Effector CD8-positive, alpha-beta T cell (primary cell): ENCODE data around the gene NAALADL2.

Experiments
- DNase-seq: peaks from one replicate; lab custom pipeline; 2025; lab: John Stamatoyannopoulos, UW

NAALADL2 gene

GRCh38 chr3:175200391-175201095, 341.4 kb downstream of the NAALADL2 start:
- no peak for DNase-seq

- DNase-seq: no peak
Observed at GRCh38 chr3:175207361-175207760, 348.2 kb downstream of the NAALADL2 start.

GRCh38 chr3:175208326-175208725, 349.2 kb downstream of the NAALADL2 start:
- DNase-seq: no peak

GRCh38 chr3:175211466-175211865, 352.3 kb downstream of the NAALADL2 start:
- DNase-seq: no peak

GRCh38 chr3:175212896-175213295, 353.8 kb downstream of the NAALADL2 start:
- no peak for DNase-seq

GRCh38 chr3:175214216-175214615, 355.1 kb downstream of the NAALADL2 start:
- DNase-seq: no peak

GRCh38 chr3:175215833-175216232, 356.7 kb downstream of the NAALADL2 start:
- no peak for DNase-seq

- DNase-seq: no peak
Observed at GRCh38 chr3:175222356-175222755, 363.2 kb downstream of the NAALADL2 start.

GRCh38 chr3:175224051-175224450, 364.9 kb downstream of the NAALADL2 start:
- DNase-seq: no peak

GRCh38 chr3:175226444-175226843, 367.3 kb downstream of the NAALADL2 start:
- no peak for DNase-seq

- DNase-seq: no peak
Observed at GRCh38 chr3:175227126-175227525, 368.0 kb downstream of the NAALADL2 start.

GRCh38 chr3:175233957-175234940, 375.1 kb downstream of the NAALADL2 start:
- no peak for DNase-seq

- no peak for DNase-seq
Observed at GRCh38 chr3:175238801-175239200, 379.7 kb downstream of the NAALADL2 start.

- no peak for DNase-seq
Observed at GRCh38 chr3:175240921-175241320, 381.8 kb downstream of the NAALADL2 start.

- no peak for DNase-seq
Observed at GRCh38 chr3:175242243-175242642, 383.1 kb downstream of the NAALADL2 start.

GRCh38 chr3:175246234-175246633, 387.1 kb downstream of the NAALADL2 start:
- no peak for DNase-seq

GRCh38 chr3:175246766-175247165, 387.6 kb downstream of the NAALADL2 start:
- no peak for DNase-seq

- no peak for DNase-seq
Observed at GRCh38 chr3:175247629-175248028, 388.5 kb downstream of the NAALADL2 start.

GRCh38 chr3:175248832-175249231, 389.7 kb downstream of the NAALADL2 start:
- DNase-seq: no peak

GRCh38 chr3:175255698-175256097, 396.6 kb downstream of the NAALADL2 start:
- DNase-seq: no peak

GRCh38 chr3:175257123-175257522, 398.0 kb downstream of the NAALADL2 start:
- DNase-seq: no peak

GRCh38 chr3:175258763-175259162, 399.6 kb downstream of the NAALADL2 start:
- no peak for DNase-seq
